Ovary (tissue), 9 donors: Measurements from ENCODE around the gene DNTT. TPM values are rescaled to one million over a fixed set of nuclear protein-coding genes. Genes with fewer than 3 reads are reported as not detected.

Experiments
- DNase-seq, 5 donors: peaks; one replicate each; pipeline ENCODE4 v3.0.0-alpha.2; 2019 to 2020
- H3K27ac ChIP-seq, 2 donors: fragments of 200-600 bp; one replicate each; pipeline versions ENCODE4 v1.5.1 to v1.8.0; 2019 to 2022
- H3K27me3 ChIP-seq: fragments of 200-600 bp; one replicate; pipeline ENCODE4 v1.8.0; 2022
- H3K36me3 ChIP-seq: fragments of 200-600 bp; sonication (generic); one replicate; pipeline ENCODE4 v1.5.1; 2019
- H3K4me1 ChIP-seq: one replicate; pipeline ENCODE4 v1.8.1; 2013; ENCODE audit warnings: mild to moderate bottlenecking, moderate library complexity; ENCODE audit not compliant: insufficient read depth
- H3K4me3 ChIP-seq: fragments of 200-600 bp; sonication (generic); one replicate; pipeline ENCODE4 v1.5.1; 2017
- H3K9me3 ChIP-seq, 2 donors: fragments of 200-600 bp in 1 of 2; sonication (generic) in 1 of 2; one replicate each; pipeline versions ENCODE4 v1.5.1 to v1.8.1; 2013 to 2019; ENCODE audit warnings: mild to moderate bottlenecking in 1 of 2, moderate library complexity in 1 of 2
- CTCF ChIP-seq, 3 donors: fragments of 450-650 bp in 2 of 3; fragments of 200-600 bp in 1 of 3; IDR thresholded peaks; one replicate each; pipeline versions ENCODE4 v1.5.1 to v1.8.0; 2016 to 2022; ENCODE audit warnings: antibody characterized with exemption in 3 of 3, mild to moderate bottlenecking in 1 of 3
- EP300 ChIP-seq: sonication (generic); formaldehyde crosslinking; IDR thresholded peaks from one replicate; pipeline ENCODE4 v1.6.1; 2017; ENCODE audit warnings: antibody characterized with exemption
- POLR2A ChIP-seq: fragments of 450-650 bp; IDR thresholded peaks from one replicate; pipeline ENCODE4 v1.6.1; 2017; ENCODE audit warnings: antibody characterized with exemption, mild to moderate bottlenecking, moderate library complexity
- WGBS, 3 donors: extraction: QIAGEN DNeasy Blood & Tissue Kit in 1 of 3; methylation state at CpG; one replicate each; pipeline versions ENCODE4 v1.1.5 to v1.1.7; 2013 to 2017; 5-methylcytosine and 5-hydroxymethylcytosine counted together
- intact Hi-C, 4 donors: fragments of 100-400 bp; cut with DNase I; formaldehyde crosslinking; loops; one replicate each; pipeline versions ENCODE4 v1.11.0 to v1.15.1; 2022 to 2023
- polyA plus RNA-seq, 2 donors: library from polyadenylated mRNA; stranded (reverse); fragments of 200-250 nt in 1 of 2; fragments of 350-450 nt in 1 of 2; fragmentation: Illumina TruSeq in 1 of 2; extraction: RNeasy Lipid Tissue Mini Kit (QIAGEN cat#74804) in 1 of 2; gene quantifications; one replicate each; pipeline ENCODE4 v1.2.3, GENCODE V29; 2013 to 2014
- total RNA-seq, 7 donors: library from RNA; depleted of rRNA in 2 of 7; stranded (reverse); fragments of >200 nt in 2 of 7; fragmentation: NEBNext Ultra II Directional in 3 of 7; extraction: Animal tissue kit (Norgen Biotek cat#: 25700) in 3 of 7; gene quantifications; one replicate each; pipeline versions ENCODE4 v1.1.0 to v1.2.4, GENCODE V29; 2016 to 2023
- donor health status: DM: no; HTN: no; CAD: no; lungs with moderate emphysema.
- donor health status: DM: no; HTN: no; CAD: no.
- donor health status: Bipolar disorder and iron deficiency.
- donor health status: DM: yes; HTN: yes; CAD: no.
- donor health status: DM: no; HTN: no; CAD: no.
- donor health status: DM: yes; HTN: yes; CAD: no.

The DNTT gene
- total and polyA plus RNA-seq, 9 donors: not detected

DNA sequence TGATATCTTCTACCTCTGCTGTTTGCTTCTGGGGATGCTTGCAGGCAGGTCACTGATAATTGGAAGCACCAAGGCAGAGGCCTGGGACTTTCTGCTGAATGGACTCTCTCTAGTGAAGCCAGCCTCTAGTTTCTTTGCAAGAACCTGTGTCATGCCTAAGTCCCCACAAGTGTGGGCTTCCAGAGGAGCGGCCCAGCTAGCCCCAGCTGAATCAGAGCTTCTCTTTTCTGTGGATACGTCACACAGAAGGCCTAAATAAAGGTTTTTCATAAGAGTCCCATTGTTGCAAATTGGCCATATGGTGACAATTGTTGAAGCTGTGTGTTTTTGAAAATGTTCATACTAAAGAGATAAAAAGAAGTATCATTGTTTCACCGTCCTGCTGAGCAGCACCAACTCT, 61.3 kb downstream of the DNTT start:
- Histone ChIP-seq H3K27me3 (no peaks in the 10 kb centered on the region), H3K27ac (no peak overlapping the region), H3K9me3 (no peaks in the 10 kb centered on the region), H3K4me3 (no peak overlapping the region), H3K4me1 (no peaks in the 10 kb centered on the region), H3K36me3 (no peaks in the 10 kb centered on the region)
- WGBS, 3 donors: 85 to 91% (median 89%) methylated on average over 3 of the region's 3 CpGs
- no peak for DNase-seq
- TF ChIP-seq CTCF (IDR thresholded peaks at IDR 0.05) (no peak), EP300 (no peak), POLR2A (no peak)
- intact Hi-C loops: no loop called here

GRCh38 chr10:96366508-96366907, 62.3 kb downstream of the DNTT start:
- TF ChIP-seq CTCF (IDR thresholded peaks at IDR 0.05) (no peak), POLR2A (no peak), EP300 (no peak)
- DNase-seq: no peak
- WGBS, 3 donors: 30 to 52% (median 44%) methylated on average over 3 of the region's 3 CpGs
- intact Hi-C loops: no loop called here
- H3K27me3 ChIP-seq: no peaks in the 10 kb centered on the region
- no peak overlapping the region for H3K4me3 ChIP-seq
- no peaks in the 10 kb centered on the region for H3K9me3 ChIP-seq
- no peak overlapping the region for H3K27ac ChIP-seq
- no peaks in the 10 kb centered on the region for H3K4me1 ChIP-seq
- H3K36me3 ChIP-seq: no peaks in the 10 kb centered on the region

DNA sequence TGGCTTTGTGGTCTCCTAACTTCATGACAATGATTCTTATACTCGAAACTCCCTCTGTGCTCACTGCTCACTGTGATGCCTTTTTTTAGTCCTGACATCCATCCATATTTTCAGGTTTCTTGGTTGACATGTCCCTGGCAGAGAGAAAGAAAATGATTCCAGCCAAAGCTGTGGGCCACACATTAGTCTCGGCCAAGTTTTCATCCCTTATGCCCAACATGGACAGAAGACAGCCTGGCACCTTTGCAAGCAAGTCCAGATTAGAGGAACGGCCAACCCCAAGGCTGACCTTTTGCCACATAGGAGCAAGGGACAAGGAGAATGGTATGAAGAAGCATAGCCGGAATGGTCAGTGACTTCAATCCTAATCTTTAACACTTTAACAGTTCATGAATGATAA, 63.2 kb downstream of the DNTT start:
- intact Hi-C loops: no loop called here
- Histone ChIP-seq H3K9me3 (no peaks in the 10 kb centered on the region), H3K4me1 (no peaks in the 10 kb centered on the region), H3K4me3 (no peak overlapping the region), H3K27ac (no peak overlapping the region), H3K27me3 (no peaks in the 10 kb centered on the region), H3K36me3 (no peaks in the 10 kb centered on the region)
- DNase-seq: no peak
- 77 to 85% (median 85%) methylated on average over 4 of the region's 4 CpGs for WGBS, 3 donors
- TF ChIP-seq EP300 (no peak), CTCF (IDR thresholded peaks at IDR 0.05) (no peak), POLR2A (no peak)

- H3K9me3 ChIP-seq: no peaks in the 10 kb centered on the region
- no peak for TF ChIP-seq POLR2A
- no peak for TF ChIP-seq EP300
- TF ChIP-seq CTCF (IDR thresholded peaks at IDR 0.05): no peak
- H3K27ac ChIP-seq: no peak overlapping the region
- intact Hi-C loops: no loop called here
- H3K4me3 ChIP-seq: no peak overlapping the region
- H3K4me1 ChIP-seq: no peaks in the 10 kb centered on the region
- no peak for DNase-seq
- H3K36me3 ChIP-seq: no peaks in the 10 kb centered on the region
- 83 to 86% (median 85%) methylated on average over 5 of the region's 5 CpGs for WGBS, 3 donors
- no peaks in the 10 kb centered on the region for H3K27me3 ChIP-seq
These were observed 64.7 kb downstream of the DNTT start for GRCh38 chr10:96368971-96369370.
